Stimulated activated CD8-positive, alpha-beta memory T cell treated with anti-CD3 and anti-CD28 coated beads, Interleukin-2, amount 100 ng/mL, for 48 hours (primary cell): ENCODE results near the gene DHRS13.
"Not testable (repeated sequence)": the region's sequence is repeated elsewhere in the genome, so short reads cannot be mapped to it uniquely, and the experiment has no call there.

Experiments used
- DNase-seq, 2 donors: peaks; one replicate each; pipeline ENCODE4 v3.0.0-alpha.2; 2020; ENCODE audit warnings: low read depth in 2 of 2

The DHRS13 gene

GRCh38 chr17:28882154-28882895 lies 20.6 kb downstream of the DHRS13 start:
- DNase-seq = no peak

- DNase-seq = no peak
Observed at GRCh38 chr17:28881533-28882056, 21.3 kb downstream of the DHRS13 start.

- no peak for DNase-seq
Observed at GRCh38 chr17:28880572-28880945, 22.3 kb downstream of the DHRS13 start.

GRCh38 chr17:28879886-28880571 lies 22.9 kb downstream of the DHRS13 start:
- DNase-seq = no peak

GRCh38 chr17:28878981-28879380 lies 23.9 kb downstream of the DHRS13 start:
- no peak for DNase-seq

- DNase-seq = no peak
Observed at GRCh38 chr17:28878158-28878910, 24.5 kb downstream of the DHRS13 start.

- not testable (repeated sequence) for DNase-seq
Observed at GRCh38 chr17:28877150-28877711, 25.6 kb downstream of the DHRS13 start.

GRCh38 chr17:28875848-28876550 lies 26.9 kb downstream of the DHRS13 start:
- DNase-seq = no peak

- no peak for DNase-seq
Observed at GRCh38 chr17:28874750-28875149, 28.1 kb downstream of the DHRS13 start.

- no peak for DNase-seq
Observed at GRCh38 chr17:28873839-28874238, 29.0 kb downstream of the DHRS13 start.

GRCh38 chr17:28871056-28871579 lies 31.8 kb downstream of the DHRS13 start:
- no peak for DNase-seq

- no peak for DNase-seq
Observed at GRCh38 chr17:28867276-28867675, 35.6 kb downstream of the DHRS13 start.

- no peak for DNase-seq
Observed at GRCh38 chr17:28865946-28866752, 36.7 kb downstream of the DHRS13 start.

GRCh38 chr17:28864991-28865849 lies 37.7 kb downstream of the DHRS13 start:
- DNase-seq = no peak

GRCh38 chr17:28863953-28864352 lies 38.9 kb downstream of the DHRS13 start:
- DNase-seq = no peak

- DNase-seq = no peak
Observed at GRCh38 chr17:28862561-28862960, 40.3 kb downstream of the DHRS13 start.

GRCh38 chr17:28861393-28862203 lies 41.3 kb downstream of the DHRS13 start:
- DNase-seq = no peak

- DNase-seq = no peak
Observed at GRCh38 chr17:28860363-28860808, 42.5 kb downstream of the DHRS13 start.
